NCI-H2081 treated with DMSO at 0.1 percent for 48 hours (cell line): Measurements from ENCODE around the gene TRPM2.

Source experiments
- DNase-seq: peaks from one replicate; lab custom pipeline; 2025; lab: John Stamatoyannopoulos, UW

The TRPM2 gene

DNA sequence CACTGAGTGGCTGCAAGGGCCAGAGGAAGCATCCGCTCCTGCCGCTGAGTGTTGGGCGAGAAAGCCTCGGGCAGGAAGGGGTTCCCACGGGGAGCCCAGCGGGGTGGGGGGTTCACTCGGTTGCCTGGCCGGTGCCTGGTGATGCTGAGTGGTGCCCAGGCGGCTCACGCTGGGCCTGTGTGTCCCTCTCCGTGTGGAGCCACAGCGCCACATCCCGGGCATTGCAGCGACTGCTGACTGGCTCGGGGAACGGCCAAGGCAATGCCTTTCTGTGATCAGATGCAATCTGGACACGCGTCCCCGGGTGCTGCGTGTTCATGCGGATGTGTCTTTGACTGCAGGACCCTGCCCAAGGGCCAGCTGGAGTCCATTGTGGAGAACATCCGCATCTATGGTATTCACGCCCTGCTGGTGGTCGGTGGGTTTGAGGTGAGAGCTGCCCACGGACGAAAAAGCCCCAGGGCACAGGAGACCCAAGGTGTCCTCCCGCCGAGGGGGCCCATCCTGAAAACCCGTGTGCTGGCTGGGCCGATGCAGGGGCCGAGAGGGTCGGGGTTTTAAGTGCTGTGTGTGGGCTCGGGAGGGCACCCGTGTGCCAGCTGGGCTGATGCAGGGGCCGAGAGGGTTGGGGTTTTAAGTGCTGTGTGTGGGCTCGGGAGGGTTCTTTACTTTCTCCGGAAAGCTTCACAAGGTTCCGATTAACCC is 30.6 kb upstream of the TRPM2 start:
- DNase-seq: no peak

DNA sequence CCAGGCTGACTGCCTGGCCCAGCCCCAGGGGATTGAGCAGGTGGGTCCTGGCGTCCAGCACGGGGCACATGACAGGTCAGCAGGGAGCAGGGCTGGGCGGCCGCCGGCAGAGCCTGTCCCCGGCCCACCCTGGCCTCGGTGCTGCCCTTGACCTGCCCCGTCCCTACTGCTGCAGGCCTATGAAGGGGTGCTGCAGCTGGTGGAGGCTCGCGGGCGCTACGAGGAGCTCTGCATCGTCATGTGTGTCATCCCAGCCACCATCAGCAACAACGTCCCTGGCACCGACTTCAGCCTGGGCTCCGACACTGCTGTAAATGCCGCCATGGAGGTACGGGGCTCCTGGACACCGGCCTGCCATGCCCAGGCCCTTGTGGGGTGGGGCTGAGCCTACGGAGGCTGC is 29.8 kb upstream of the TRPM2 start:
- no peak for DNase-seq

DNA sequence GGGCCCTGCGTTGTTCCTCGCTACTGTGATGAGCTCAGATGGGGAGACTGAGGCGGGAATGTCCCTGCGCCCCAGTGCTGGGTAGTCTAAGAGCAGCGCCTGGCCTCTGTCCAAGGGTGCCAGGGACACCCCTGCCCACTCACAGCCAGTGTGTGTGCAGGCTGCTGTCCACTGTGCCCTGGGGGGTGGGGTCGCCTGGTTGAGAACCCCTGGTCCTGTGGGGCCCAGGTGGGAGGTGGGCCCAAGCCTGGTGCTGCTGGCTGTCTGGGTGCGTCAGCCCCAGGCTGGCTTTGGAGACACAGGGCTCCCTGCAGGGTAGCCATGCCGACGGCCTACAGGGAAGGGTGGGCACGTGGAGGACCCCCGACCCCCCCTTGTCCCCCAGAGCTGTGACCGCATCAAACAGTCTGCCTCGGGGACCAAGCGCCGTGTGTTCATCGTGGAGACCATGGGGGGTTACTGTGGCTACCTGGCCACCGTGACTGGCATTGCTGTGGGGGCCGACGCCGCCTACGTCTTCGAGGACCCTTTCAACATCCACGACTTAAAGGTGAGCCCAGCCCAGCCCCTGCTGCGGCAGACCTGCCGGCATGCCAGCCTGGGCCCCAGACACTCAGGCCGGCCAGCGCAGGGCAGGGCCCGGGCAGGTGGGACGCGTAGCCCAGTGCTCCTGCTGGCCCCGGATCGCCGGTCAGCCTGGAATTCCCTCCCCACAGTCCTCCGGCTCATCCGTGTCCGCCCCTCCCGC is 29.1 kb upstream of the TRPM2 start:
- no peak for DNase-seq

DNA sequence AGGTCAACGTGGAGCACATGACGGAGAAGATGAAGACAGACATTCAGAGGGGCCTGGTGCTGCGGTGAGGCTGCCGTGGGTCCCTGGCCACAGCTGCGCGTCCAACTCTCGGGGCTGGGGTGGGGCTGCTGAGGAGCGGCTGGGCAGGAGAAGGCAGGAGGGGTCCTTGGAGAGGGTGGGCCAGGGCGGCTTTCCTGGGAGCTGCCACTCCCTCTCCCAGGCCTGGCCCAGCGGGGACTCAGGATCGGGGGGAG is 28.6 kb upstream of the TRPM2 start:
- no peak for DNase-seq

DNA sequence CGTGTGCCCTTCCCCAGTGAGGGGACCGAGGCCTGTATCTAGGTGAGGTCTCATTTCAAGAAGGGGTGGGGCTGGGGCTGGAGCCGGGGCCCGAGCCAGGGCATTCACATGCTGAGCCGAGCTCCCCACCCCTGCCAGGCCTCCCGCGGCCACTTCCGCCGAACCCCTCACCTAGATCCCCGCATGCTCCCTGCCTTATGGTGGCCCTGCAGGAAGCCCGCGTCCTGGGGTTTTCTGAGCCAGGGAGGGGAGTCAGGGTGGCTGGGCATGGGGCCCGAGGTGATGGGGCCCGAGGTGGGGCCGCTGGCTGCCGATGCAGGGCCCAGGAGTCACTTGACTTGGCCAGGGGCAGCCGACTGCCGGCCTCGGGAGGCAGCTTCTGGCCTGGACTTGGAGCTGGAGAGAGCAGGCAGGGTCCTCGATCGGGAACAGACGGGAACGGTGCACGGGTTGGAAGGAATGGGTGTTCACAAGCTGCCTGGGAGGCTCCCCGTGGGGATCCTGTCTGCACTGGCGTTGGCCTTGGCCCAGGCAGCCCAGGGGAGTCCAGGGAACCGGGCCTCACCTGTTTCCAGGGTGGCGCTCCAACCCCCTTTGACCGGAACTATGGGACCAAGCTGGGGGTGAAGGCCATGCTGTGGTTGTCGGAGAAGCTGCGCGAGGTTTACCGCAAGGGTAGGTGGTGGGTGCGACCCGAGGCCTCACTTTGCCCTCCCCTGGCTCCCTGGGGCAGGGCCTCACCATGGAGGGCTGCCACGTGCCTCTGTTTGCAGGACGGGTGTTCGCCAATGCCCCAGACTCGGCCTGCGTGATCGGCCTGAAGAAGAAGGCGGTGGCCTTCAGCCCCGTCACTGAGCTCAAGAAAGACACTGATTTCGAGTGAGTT is 27.8 kb upstream of the TRPM2 start:
- DNase-seq: no peak

DNA sequence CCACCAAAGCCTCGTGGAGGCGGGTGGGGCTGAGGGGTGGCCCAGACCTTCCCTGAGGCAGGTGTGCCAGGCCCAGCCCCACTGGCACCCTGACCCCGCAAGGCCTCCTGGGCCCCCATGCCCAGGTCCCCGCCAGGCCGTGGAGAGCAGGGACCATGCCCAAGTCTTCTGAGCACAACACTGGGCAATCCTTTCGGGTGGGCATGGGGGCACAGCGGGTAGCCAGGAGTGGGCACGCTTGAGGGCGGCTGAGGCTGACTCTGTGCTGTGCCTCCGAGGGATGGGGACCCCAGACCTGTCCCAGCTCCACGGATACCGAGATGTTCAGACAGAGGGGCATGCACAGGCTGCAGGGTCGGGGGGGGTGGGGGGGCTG is 27.2 kb upstream of the TRPM2 start:
- no peak for DNase-seq

DNA sequence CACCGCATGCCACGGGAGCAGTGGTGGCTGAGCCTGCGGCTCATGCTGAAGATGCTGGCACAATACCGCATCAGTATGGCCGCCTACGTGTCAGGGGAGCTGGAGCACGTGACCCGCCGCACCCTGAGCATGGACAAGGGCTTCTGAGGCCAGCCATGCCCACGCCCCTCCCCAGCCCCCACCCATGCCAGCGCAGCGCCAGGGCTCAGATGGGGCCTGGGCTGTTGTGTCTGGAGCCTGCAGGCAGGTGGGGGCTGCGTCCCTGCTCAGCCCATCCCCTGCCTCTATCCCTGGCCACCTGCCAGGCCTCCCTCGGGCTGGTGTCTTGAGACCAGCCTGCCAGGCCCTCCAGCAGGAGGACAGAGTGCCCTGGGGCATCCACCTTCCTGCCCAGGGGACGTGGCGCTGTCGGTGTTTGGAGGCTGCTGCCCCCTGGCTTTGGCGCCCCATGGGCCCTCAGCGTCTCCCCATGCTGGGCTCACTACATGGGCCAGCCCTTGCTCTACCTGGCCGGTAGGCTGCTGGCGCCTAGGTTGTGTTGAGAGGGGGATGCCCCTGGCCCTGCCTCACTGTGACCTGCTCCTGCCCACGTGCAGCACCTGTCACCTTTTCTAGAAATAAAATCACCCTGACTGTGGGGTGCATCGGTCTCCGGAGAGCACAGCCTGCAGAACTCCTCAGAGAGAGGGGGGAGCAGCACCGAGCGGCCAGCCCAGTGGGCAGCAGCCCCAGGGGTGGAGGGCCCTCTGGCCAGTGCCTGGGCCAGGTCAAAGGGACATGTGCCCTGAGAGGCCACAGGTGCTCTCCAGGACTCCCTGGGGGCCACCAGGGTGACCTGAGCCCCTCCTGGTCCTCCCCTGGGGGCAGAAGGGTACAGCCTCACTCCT is 26.5 kb upstream of the TRPM2 start:
- no peak for DNase-seq

DNA sequence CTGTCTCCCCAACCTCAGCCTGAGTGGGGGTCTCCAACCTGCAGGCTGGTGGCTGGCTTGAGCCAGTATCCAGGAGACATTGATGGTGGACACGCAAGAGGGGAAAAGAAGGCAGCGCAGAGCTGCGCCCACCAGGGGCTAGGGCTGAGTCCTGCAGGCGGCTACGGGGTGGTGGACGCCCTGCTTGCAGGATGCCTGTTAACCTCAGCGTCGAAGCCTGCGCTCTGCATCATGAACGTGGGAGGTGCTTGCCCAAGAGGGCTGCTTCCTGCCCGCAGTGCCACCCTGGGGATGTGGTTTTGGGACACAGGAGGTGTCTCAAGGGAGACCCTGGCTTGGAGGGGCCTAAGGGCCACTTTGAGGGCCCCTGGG is 25.8 kb upstream of the TRPM2 start:
- no peak for DNase-seq

DNA sequence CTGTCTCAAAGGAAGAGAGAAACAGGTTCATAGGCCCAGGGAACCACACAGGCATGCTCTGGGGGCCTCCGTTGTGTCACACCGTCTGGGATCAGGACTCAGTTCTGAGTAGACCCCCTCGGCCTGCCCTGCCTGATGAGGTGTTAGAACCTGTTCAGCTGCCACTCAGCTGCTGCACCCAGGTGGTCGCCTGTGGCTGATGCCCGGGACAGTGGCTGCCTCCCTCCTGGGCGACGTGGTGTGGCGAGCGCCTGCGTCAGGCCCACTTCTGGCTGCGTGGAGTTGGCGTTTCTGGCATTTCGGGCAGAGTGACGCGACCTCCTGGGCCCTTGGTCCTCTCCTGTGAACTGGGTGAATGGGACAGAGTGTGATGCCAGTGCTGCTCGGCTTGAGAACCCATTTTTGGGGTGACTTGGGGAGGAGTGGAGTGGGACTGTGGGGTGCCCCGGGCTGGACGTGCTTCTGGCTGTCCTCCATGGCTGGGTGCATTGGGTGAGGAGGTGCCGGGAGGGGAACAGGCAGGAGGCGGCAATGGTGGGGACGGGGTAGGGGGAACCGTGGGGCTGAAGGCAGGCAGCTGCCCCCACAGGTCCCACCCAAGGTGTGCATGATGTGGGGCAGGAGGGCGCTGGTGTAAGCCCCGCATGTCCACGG is 25.1 kb upstream of the TRPM2 start:
- no peak for DNase-seq

- no peak for DNase-seq
Observed at GRCh38 chr21:44329086-44329889, 24.1 kb upstream of the TRPM2 start.

GRCh38 chr21:44329971-44330681 is 23.3 kb upstream of the TRPM2 start:
- DNase-seq: no peak

DNA sequence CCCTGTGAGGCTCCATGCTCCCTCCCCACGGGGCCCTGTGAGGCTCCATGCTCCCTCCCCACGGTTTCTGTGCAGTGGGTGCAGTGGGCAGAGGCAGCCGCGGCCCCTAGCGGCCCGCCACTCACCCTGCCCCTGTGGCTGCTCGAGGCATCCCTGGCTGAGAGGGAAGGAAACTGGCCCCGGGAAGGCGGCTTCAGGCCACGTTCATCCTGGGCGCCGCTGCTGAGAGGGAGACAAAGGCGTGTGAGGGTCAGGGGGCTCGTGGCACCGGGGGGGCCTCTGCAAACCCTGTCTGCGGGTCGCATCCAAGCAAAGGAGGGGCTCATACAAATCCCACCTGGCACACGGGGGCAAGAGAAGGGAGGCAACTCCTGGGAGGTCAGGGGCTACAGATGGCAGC is 22.7 kb upstream of the TRPM2 start:
- DNase-seq: no peak

DNA sequence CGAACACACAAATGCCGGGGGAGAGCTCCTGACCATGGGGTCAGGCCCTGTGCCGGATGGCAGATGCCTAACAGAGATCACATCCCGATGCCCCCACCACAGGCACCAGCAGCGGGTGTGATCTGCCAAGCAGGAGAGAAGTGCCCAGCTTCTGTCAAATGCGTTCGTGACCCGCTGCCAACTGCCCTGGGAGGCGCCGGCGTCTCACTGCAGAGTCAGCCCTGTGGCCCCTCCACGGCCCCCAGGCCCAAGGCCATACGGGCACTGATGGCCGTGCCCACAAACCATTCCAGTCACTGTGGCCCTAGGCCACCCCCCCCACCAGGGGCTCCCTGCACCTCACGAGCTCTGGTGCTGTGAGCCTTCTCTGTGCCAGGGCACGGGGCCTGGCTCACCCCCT is 22.2 kb upstream of the TRPM2 start:
- no peak for DNase-seq

DNA sequence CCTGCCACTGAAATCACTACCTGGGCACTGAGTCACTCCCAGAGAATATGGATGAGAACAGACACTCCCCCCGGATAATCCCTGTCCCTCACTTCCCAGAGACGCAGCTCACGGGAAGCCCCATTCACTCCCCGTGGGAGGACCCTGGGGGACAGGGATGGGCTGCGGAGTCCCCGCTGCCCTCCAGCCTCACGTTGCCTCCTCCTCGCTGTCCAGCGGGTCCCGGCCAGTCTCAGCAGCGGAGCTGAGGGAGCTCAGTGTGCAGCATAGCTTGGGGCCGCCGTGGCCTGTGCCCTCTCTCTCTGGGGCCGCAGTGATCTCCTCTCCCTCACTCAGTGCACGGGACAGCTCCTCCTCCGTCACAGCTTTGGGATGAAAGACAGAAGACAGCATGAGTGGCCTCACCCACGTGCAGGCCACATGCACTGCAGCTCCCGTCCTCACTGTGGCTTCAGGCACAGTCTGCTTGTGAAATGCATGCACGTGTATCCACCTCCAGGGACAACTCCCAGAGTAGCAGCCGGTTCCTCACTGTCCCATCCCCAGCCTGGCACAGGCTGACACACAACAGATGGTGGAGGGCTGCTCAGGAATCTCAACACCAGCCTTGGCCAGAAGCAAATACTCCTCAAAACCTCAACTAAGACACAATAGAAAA is 21.6 kb upstream of the TRPM2 start:
- DNase-seq: no peak

GRCh38 chr21:44332383-44332782 is 21.0 kb upstream of the TRPM2 start:
- DNase-seq: no peak

- DNase-seq: no peak
Observed at GRCh38 chr21:44332965-44333364, 20.5 kb upstream of the TRPM2 start.

GRCh38 chr21:44333509-44334328 is 19.7 kb upstream of the TRPM2 start:
- DNase-seq: no peak

DNA sequence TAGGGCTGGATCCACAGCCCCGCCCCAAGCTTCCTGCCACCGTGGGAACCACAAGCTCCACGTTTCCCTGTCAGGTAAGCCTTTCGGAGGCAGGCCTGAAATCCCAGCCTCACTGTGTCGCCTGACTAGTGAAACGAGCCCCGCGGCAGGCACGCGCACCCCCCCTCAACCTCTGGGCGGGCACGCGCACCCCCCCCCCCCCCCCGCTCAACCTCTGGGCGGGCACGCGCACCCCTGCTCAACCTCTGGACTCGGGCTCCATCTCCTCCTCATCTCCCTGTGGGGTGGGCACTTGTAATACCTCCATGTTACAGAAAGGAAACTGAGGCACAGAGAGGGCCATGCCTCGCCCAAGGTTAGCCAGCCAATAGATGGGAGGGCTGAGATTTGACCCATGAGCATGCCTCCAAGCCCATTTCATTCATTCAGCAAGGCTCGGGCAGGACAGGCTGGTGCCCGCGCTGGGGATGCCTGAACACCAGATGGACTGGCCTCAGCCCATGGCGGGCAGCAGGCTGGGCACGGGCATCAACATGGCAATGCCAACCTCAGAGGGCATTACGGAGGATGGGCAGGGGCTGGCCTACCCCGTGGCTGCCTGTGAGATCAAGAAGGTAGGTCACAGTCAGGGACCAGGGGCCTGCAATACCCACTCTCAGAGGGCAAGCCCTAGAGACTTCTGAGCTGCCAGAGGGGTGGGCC is 18.9 kb upstream of the TRPM2 start:
- no peak for DNase-seq
